Fibroblast of mammary gland (primary cell): ENCODE data around the gene PMM1.

ENCODE experiments used
- DNase-seq: peaks from one replicate; pipeline ENCODE4 v3.0.0-alpha.2; 2010; ENCODE audit warnings: low read depth
- H3K4me3 ChIP-seq: 2 replicates; pipeline ENCODE4 v1.5.1; 2011; ENCODE audit warnings: low read depth, mild to moderate bottlenecking, low read length, moderate library complexity; ENCODE audit not compliant: control insufficient read depth
- CTCF ChIP-seq: conservative IDR thresholded peaks from 2 replicates; pipeline ENCODE4 v1.5.1; 2011; ENCODE audit warnings: low read depth, low read length, inconsistent platforms; ENCODE audit not compliant: control insufficient read depth, insufficient read depth

PMM1 gene

GRCh38 chr22:41608386-41608785 is 18.7 kb upstream of the PMM1 start:
- no peak overlapping the region for H3K4me3 ChIP-seq
- no peak for TF ChIP-seq CTCF

GRCh38 chr22:41603873-41604332 is 14.3 kb upstream of the PMM1 start:
- TF ChIP-seq CTCF = no peak
- no peak overlapping the region for H3K4me3 ChIP-seq
- no peak for DNase-seq

More at GRCh38 chr22:41608386-41608785, 18.7 kb upstream of the PMM1 start:
- DNase-seq = no peak

GRCh38 chr22:41600976-41601375 is 11.3 kb upstream of the PMM1 start:
- H3K4me3 ChIP-seq = no peak overlapping the region
- TF ChIP-seq CTCF = no peak
- no peak for DNase-seq

GRCh38 chr22:41598891-41599635 is 9.4 kb upstream of the PMM1 start:
- no peak overlapping the region for H3K4me3 ChIP-seq
- no peak for DNase-seq
- no peak for TF ChIP-seq CTCF

GRCh38 chr22:41598081-41598480 is 8.4 kb upstream of the PMM1 start:
- peak; percentile 82 for DNase-seq
- TF ChIP-seq CTCF = peak; percentile 14
- no peak overlapping the region for H3K4me3 ChIP-seq

GRCh38 chr22:41597635-41597953 is 8.0 kb upstream of the PMM1 start:
- TF ChIP-seq CTCF = no peak
- no peak for DNase-seq
- H3K4me3 ChIP-seq = no peak overlapping the region
